NT2/D1 (cell line): ENCODE results near the gene PIP5K1C.

Experiments used
- SUZ12 ChIP-seq: IDR thresholded peaks from 2 replicates; pipeline ENCODE4 v1.6.1; 2011; ENCODE audit not compliant: insufficient read length, insufficient read depth; ENCODE audit errors: extremely low read depth
- YY1 ChIP-seq: IDR thresholded peaks from 2 replicates; pipeline ENCODE4 v1.6.1; 2011; ENCODE audit not compliant: insufficient read length, insufficient read depth
- ZNF274 ChIP-seq: IDR thresholded peaks from 2 replicates; pipeline ENCODE4 v1.6.1; 2011; ENCODE audit warnings: mild to moderate bottlenecking, low read depth, low read length

DNA sequence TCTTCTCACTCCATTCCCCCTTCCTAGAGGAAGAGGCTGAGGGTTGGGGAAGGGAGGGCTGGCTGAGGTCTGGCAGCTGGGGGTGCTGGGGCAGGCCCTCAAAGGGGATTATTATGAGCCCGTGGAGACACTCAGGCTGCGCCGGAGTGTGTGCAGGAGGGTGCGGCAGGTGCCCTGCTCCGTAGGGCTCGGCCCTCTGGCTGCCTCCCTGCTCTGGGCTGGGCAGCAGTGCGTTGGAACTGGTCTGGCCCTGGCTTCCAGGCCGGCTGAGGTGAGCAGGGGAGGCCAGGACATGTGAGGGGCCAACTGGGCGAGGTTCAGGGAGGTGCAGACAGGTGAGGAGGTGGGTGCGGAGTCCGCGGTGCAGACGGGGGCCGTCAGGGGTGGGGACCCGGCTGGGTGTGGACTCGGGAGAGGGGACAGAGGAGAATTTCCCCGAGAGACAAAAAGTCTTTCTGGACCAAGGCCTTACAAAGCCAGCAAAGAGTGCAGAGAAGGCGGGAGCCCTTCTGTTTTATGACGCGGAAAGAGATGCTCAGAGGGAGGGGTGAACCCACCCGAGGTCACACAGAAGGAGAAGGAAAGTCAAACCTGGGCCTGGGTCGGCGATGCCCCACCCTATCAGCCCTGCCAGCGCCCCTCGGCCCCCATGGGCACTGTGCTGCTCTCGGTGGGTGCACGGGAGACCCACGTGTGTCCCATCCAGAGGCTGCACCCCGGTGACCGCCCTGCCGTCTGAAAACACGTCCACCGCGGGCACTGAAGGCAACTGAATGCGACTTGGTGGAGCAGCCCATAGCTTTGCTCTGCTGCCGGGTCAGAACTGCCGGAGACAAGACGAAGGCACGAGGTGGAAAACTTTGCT, 31.0 kb downstream of the PIP5K1C start:
- TF ChIP-seq SUZ12 (no peak), YY1 (no peak), ZNF274 (no peak)
